H9 (cell line): ENCODE results near the gene TET3. TPM values are rescaled to one million over a fixed set of nuclear protein-coding genes. Genes with fewer than 3 reads are reported as not detected.
A peak's percentile ranks its signal among the peaks of the same experiment; 100 is the strongest.

Experiments
- DNase-seq: peaks from one replicate; pipeline ENCODE4 v3.0.0-alpha.2; 2017
- H2AFZ ChIP-seq: one replicate; pipeline ENCODE4 v1.6.1; 2013; ENCODE audit warnings: mild to moderate bottlenecking, low read length, control low read depth, moderate library complexity
- H2AK5ac ChIP-seq: 2 replicates; pipeline ENCODE4 v1.6.1; 2013; ENCODE audit warnings: low read length, control low read depth, mixed read lengths; ENCODE audit not compliant: insufficient read length
- H2BK120ac ChIP-seq: one replicate; pipeline ENCODE4 v1.6.1; 2013; ENCODE audit warnings: low read depth, mild to moderate bottlenecking, low read length, control low read depth, inconsistent platforms; ENCODE audit not compliant: poor library complexity, severe bottlenecking
- H2BK12ac ChIP-seq: 2 replicates; pipeline ENCODE4 v1.6.1; 2013; ENCODE audit warnings: low read length, control low read depth, mixed read lengths, low read depth; ENCODE audit not compliant: insufficient read length
- H2BK15ac ChIP-seq: 2 replicates; pipeline ENCODE4 v1.6.1; 2013; ENCODE audit warnings: low read depth, low read length, control low read depth
- H2BK20ac ChIP-seq: one replicate; pipeline ENCODE4 v1.6.1; 2013; ENCODE audit warnings: low read depth, mild to moderate bottlenecking, low read length, control low read depth, inconsistent platforms; ENCODE audit not compliant: poor library complexity, severe bottlenecking
- H2BK5ac ChIP-seq: 2 replicates; pipeline ENCODE4 v1.6.1; 2013; ENCODE audit warnings: low read length, control low read depth, mixed read lengths; ENCODE audit not compliant: insufficient read length
- H3K14ac ChIP-seq: 2 replicates; pipeline ENCODE4 v1.6.1; 2013; ENCODE audit warnings: low read length, control low read depth; ENCODE audit not compliant: insufficient read depth
- H3K18ac ChIP-seq: 2 replicates; pipeline ENCODE4 v1.6.1; 2013; ENCODE audit warnings: low read depth, mild to moderate bottlenecking, mixed read lengths, low read length, control low read depth; ENCODE audit not compliant: insufficient read length
- H3K23ac ChIP-seq: 2 replicates; pipeline ENCODE4 v1.6.1; 2013; ENCODE audit warnings: low read length, control low read depth, mixed read lengths, low read depth; ENCODE audit not compliant: insufficient read length
- H3K23me2 ChIP-seq: 2 replicates; pipeline ENCODE4 v1.6.1; 2013; ENCODE audit warnings: low read depth, mild to moderate bottlenecking, mixed read lengths, low read length, control low read depth; ENCODE audit not compliant: insufficient read length, poor library complexity, severe bottlenecking
- H3K27ac ChIP-seq: 2 replicates; pipeline ENCODE4 v1.5.1; 2013; ENCODE audit warnings: low read length, control low read depth, mixed read lengths, low read depth; ENCODE audit not compliant: insufficient read length
- H3K27me3 ChIP-seq: 2 replicates; pipeline ENCODE4 v1.6.1; 2013; ENCODE audit warnings: low read length, control low read depth, inconsistent platforms; ENCODE audit not compliant: insufficient read depth
- H3K4ac ChIP-seq: 2 replicates; pipeline ENCODE4 v1.6.1; 2013; ENCODE audit warnings: low read depth, mild to moderate bottlenecking, control low read depth, inconsistent platforms, low read length, moderate library complexity
- H3K4me1 ChIP-seq: 2 replicates; pipeline ENCODE4 v1.6.1; 2013; ENCODE audit warnings: low read length, control low read depth, inconsistent platforms; ENCODE audit not compliant: insufficient read depth
- H3K4me2 ChIP-seq: 2 replicates; pipeline ENCODE4 v1.6.1; 2013; ENCODE audit warnings: low read length, control low read depth, mixed read lengths; ENCODE audit not compliant: insufficient read length, insufficient read depth
- H3K56ac ChIP-seq: 2 replicates; pipeline ENCODE4 v1.6.1; 2013; ENCODE audit warnings: low read depth, mild to moderate bottlenecking, mixed read lengths, low read length, control low read depth; ENCODE audit not compliant: insufficient read length
- H3K79me1 ChIP-seq: 2 replicates; pipeline ENCODE4 v1.6.1; 2013; ENCODE audit warnings: low read depth, mild to moderate bottlenecking, moderate library complexity, low read length, control low read depth, inconsistent platforms; ENCODE audit not compliant: insufficient read depth, poor library complexity, severe bottlenecking
- H3K79me2 ChIP-seq: 2 replicates; pipeline ENCODE4 v1.6.1; 2013; ENCODE audit warnings: low read length, control low read depth, inconsistent platforms; ENCODE audit not compliant: insufficient read depth
- H3K9ac ChIP-seq: 2 replicates; pipeline ENCODE4 v1.6.1; 2013; ENCODE audit warnings: low read length, control low read depth, mixed read lengths; ENCODE audit not compliant: insufficient read length; ENCODE audit errors: extremely low read depth
- H3K9me3 ChIP-seq: one replicate; pipeline ENCODE4 v1.6.1; 2013; ENCODE audit warnings: low read depth, low read length, inconsistent platforms; ENCODE audit not compliant: control insufficient read depth
- H3T11ph ChIP-seq: one replicate; pipeline ENCODE4 v1.6.1; 2013; ENCODE audit warnings: mild to moderate bottlenecking, low read length, control low read depth, inconsistent platforms
- H4K20me1 ChIP-seq: one replicate; pipeline ENCODE4 v1.6.1; 2013; ENCODE audit not compliant: control insufficient read depth, insufficient read length, insufficient read depth
- H4K5ac ChIP-seq: 2 replicates; pipeline ENCODE4 v1.6.1; 2013; ENCODE audit warnings: low read depth, mild to moderate bottlenecking, mixed read lengths, low read length, control low read depth; ENCODE audit not compliant: insufficient read length
- H4K8ac ChIP-seq: replicated peaks from 2 replicates; pipeline ENCODE4 v1.6.1; 2013; ENCODE audit warnings: low read length, control low read depth, mixed read lengths, low read depth; ENCODE audit not compliant: insufficient read length
- H4K91ac ChIP-seq: 2 replicates; pipeline ENCODE4 v1.6.1; 2013; ENCODE audit warnings: low read depth, mild to moderate bottlenecking, moderate library complexity, mixed read lengths, low read length, control low read depth; ENCODE audit not compliant: insufficient read length
- H3K27ac Mint-ChIP-seq, 3 experiments: 2 replicates in 2 of 3; 3 replicates in 1 of 3; pipeline ENCODE4 v1.8.0; 2020 to 2021; ENCODE audit warnings: mixed read lengths in 3 of 3, mild to moderate bottlenecking in 1 of 3, moderate library complexity in 1 of 3
- H3K27me3 Mint-ChIP-seq: 2 replicates; pipeline ENCODE4 v1.8.0; 2021; ENCODE audit warnings: low read depth, mild to moderate bottlenecking, moderate library complexity, mixed read lengths
- H3K36me3 Mint-ChIP-seq, 3 experiments: 2 replicates in 2 of 3; 3 replicates in 1 of 3; pipeline ENCODE4 v1.8.0; 2020 to 2021; ENCODE audit warnings: low read depth in 3 of 3, mixed read lengths in 3 of 3; ENCODE audit not compliant: insufficient read depth in 1 of 3
- H3K4me1 Mint-ChIP-seq, 2 experiments: 2 replicates each; pipeline ENCODE4 v1.8.0; 2020; ENCODE audit warnings: mixed read lengths in 2 of 2
- H3K4me3 Mint-ChIP-seq, 2 experiments: 2 replicates in 1 of 2; 3 replicates in 1 of 2; pipeline ENCODE4 v1.8.0; 2020 to 2021; ENCODE audit warnings: mild to moderate bottlenecking in 2 of 2, mixed read lengths in 2 of 2, moderate library complexity in 1 of 2
- H3K9me3 Mint-ChIP-seq, 2 experiments: 2 replicates in 1 of 2; 3 replicates in 1 of 2; pipeline ENCODE4 v1.8.0; 2020; ENCODE audit warnings: mild to moderate bottlenecking in 2 of 2, mixed read lengths in 2 of 2, moderate library complexity in 1 of 2
- WGBS: extraction: QIAGEN DNeasy Blood & Tissue Kit; methylation state at CpG from one replicate; pipeline ENCODE4 v1.1.7; 2013; ENCODE audit warnings: missing lambda C conversion rate, low lambda C conversion rate, mixed read lengths; ENCODE audit not compliant: insufficient read length; ENCODE audit errors: extremely low coverage; 5-methylcytosine and 5-hydroxymethylcytosine counted together
- total RNA-seq: library from RNA; stranded (reverse); gene quantifications from 2 replicates; pipeline ENCODE4 v1.2.1, GENCODE V29; 2021
- TF ChIP-seq, protein P1 (sequence below): fragments of 200-600 bp; sonication (generic); conservative IDR thresholded peaks from 3 replicates; pipeline ENCODE4 v1.8.0; 2021; ENCODE audit warnings: antibody characterized with exemption, mild to moderate bottlenecking

Gene TET3
- total RNA-seq, 1 experiment from 2014 or later, result 24.7 TPM

DNA sequence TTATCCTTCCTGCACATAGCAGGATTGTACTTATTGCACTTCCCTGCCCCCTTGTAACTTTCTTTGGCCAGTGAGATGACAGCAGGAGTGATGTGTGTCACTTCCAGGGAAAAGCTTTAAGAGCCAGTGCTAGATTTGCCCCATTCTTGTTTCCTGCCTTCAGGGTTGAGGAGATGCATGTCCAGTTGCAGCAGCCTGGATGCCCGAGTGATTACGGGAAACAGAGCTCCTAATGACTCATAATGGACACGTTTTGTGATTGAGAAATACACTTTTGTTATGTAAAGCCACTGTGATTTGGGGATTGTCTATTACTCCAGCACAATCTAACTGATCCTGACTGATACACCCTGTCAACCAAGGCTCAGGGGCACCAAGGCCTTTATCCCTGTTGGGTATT is 5.0 kb upstream of the TET3 start:
- H3K14ac ChIP-seq, result no peak overlapping the region
- H2BK120ac ChIP-seq, result no peak overlapping the region
- no peak overlapping the region for H3K27ac ChIP-seq
- no peak overlapping the region for H2BK12ac ChIP-seq
- no peak overlapping the region for H2AK5ac ChIP-seq
- Mint-ChIP-seq H3K4me1 (peaks cover 40 to 41% of the 10 kb centered on the region in 2 experiments), H3K27me3 (peaks cover 74% of the 10 kb centered on the region), H3K9me3 (no peaks in the 10 kb centered on the region), H3K4me3 (peak overlapping the region in 1 of 2 experiments; percentile 84; a peak in 2 of 5 replicates), H3K36me3 (no peaks in the 10 kb centered on the region), H3K27ac (no peak overlapping the region)
- no peak overlapping the region for H3T11ph ChIP-seq
- no peak overlapping the region for H4K8ac ChIP-seq
- no peak overlapping the region for H3K4ac ChIP-seq
- H3K23ac ChIP-seq, result no peak overlapping the region
- no peak overlapping the region for H2BK5ac ChIP-seq
- no peak overlapping the region for H2BK20ac ChIP-seq
- H3K79me2 ChIP-seq, result no peaks in the 10 kb centered on the region
- H2AFZ ChIP-seq, result no peak overlapping the region
- no peak overlapping the region for H4K91ac ChIP-seq
- no peak overlapping the region for H3K56ac ChIP-seq
- peaks cover 21% of the 10 kb centered on the region for H3K23me2 ChIP-seq
- H3K27me3 ChIP-seq, result peaks cover 18% of the 10 kb centered on the region; the same call in 1 of the 2 replicates
- no peaks in the 10 kb centered on the region for H3K9me3 ChIP-seq
- WGBS, result no CpG with 5 or more reads among the region's 3 CpGs
- H3K4me1 ChIP-seq, result 0 out of 2 replicates have a peak, but pooled peaks cover 3% of the 10 kb centered on the region
- TF ChIP-seq, protein P1, sequence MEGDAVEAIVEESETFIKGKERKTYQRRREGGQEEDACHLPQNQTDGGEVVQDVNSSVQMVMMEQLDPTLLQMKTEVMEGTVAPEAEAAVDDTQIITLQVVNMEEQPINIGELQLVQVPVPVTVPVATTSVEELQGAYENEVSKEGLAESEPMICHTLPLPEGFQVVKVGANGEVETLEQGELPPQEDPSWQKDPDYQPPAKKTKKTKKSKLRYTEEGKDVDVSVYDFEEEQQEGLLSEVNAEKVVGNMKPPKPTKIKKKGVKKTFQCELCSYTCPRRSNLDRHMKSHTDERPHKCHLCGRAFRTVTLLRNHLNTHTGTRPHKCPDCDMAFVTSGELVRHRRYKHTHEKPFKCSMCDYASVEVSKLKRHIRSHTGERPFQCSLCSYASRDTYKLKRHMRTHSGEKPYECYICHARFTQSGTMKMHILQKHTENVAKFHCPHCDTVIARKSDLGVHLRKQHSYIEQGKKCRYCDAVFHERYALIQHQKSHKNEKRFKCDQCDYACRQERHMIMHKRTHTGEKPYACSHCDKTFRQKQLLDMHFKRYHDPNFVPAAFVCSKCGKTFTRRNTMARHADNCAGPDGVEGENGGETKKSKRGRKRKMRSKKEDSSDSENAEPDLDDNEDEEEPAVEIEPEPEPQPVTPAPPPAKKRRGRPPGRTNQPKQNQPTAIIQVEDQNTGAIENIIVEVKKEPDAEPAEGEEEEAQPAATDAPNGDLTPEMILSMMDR, result no peak
- no peak overlapping the region for H3K4me2 ChIP-seq
- H4K5ac ChIP-seq, result no peak overlapping the region
- H3K79me1 ChIP-seq, result no peaks in the 10 kb centered on the region
- H3K18ac ChIP-seq, result no peak overlapping the region
- no peak overlapping the region for H3K9ac ChIP-seq
- H4K20me1 ChIP-seq, result no peaks in the 10 kb centered on the region
- no peak overlapping the region for H2BK15ac ChIP-seq
- no peak for DNase-seq
